Endothelial cell of umbilical vein (primary cell): ENCODE measurements around the gene RRP1B. TPM values are rescaled to one million over a fixed set of nuclear protein-coding genes. Genes with fewer than 3 reads are reported as not detected.

Experiments
- BruUV-seq: library from RNA; stranded (reverse); fragments of 400-500 nt; replicated peaks from 2 replicates; lab custom pipeline; 2021; lab: Mats Ljungman, UMichigan
- CTCF ChIA-PET: fragments of 300-600, 350-600 bp; sonication (Branson Sonifier 250); formaldehyde crosslinking; loops from one replicate; lab custom pipeline; 2021; ENCODE audit warnings: antibody characterized with exemption, inconsistent platforms; lab: Charles Lee
- POLR2A ChIA-PET: fragments of 300-600, 350-600 bp; sonication (Branson Sonifier 250); formaldehyde crosslinking; loops from one replicate; lab custom pipeline; 2021; ENCODE audit warnings: antibody characterized with exemption, inconsistent platforms; lab: Charles Lee
- DNase-seq: peaks from one replicate; pipeline ENCODE4 v3.0.0-alpha.2; 2011; ENCODE audit warnings: low read depth, low spot score
- FAIRE-seq: peaks from 2 replicates; lab custom pipeline; 2011; peaks lifted over from hg19 to GRCh38; lab: Jason Lieb, UNC
- H2AFZ ChIP-seq: 2 replicates; pipeline ENCODE4 v1.6.0; 2012; ENCODE audit warnings: low read depth, low read length, control low read depth, inconsistent platforms
- H3K27ac ChIP-seq: 2 replicates; pipeline ENCODE4 v1.5.1; 2011; ENCODE audit warnings: low read depth, mild to moderate bottlenecking, control low read depth, low read length, moderate library complexity; ENCODE audit not compliant: insufficient read depth
- H3K27me3 ChIP-seq, 2 experiments: 2 replicates each; pipeline versions ENCODE4 v1.6.0 to v1.6.1; 2011; ENCODE audit warnings: low read length in 2 of 2, mixed read lengths in 1 of 2; ENCODE audit not compliant: control insufficient read depth in 2 of 2, insufficient read depth in 2 of 2
- H3K36me3 ChIP-seq, 2 experiments: 2 replicates in 1 of 2; 3 replicates in 1 of 2; pipeline ENCODE4 v1.5.1; 2011; ENCODE audit warnings: low read length in 2 of 2, mild to moderate bottlenecking in 1 of 2, moderate library complexity in 1 of 2; ENCODE audit not compliant: control insufficient read depth in 2 of 2, insufficient read depth in 2 of 2; ENCODE audit errors: extremely low read depth in 1 of 2
- H3K4me1 ChIP-seq: 3 replicates; pipeline ENCODE4 v1.5.1; 2011; ENCODE audit warnings: mild to moderate bottlenecking, low read length; ENCODE audit not compliant: control insufficient read depth, insufficient read depth; ENCODE audit errors: extremely low read depth
- H3K4me2 ChIP-seq: 2 replicates; pipeline ENCODE4 v1.6.1; 2011; ENCODE audit warnings: low read length, control low read depth, mixed read lengths; ENCODE audit not compliant: insufficient read depth
- H3K4me3 ChIP-seq, 3 experiments: fragments of 200-600 bp in 1 of 3; sonication (generic), shearing (Covaris generic) in 1 of 3; replicated peaks in 1 of 3; 2 replicates each; pipeline ENCODE4 v1.5.1; 2011 to 2016; ENCODE audit warnings: control low read depth in 3 of 3, low read length in 3 of 3, mild to moderate bottlenecking in 2 of 3, inconsistent platforms in 1 of 3, low read depth in 1 of 3, moderate library complexity in 1 of 3; ENCODE audit not compliant: insufficient read depth in 1 of 3
- H3K79me2 ChIP-seq: 2 replicates; pipeline ENCODE4 v1.6.0; 2012; ENCODE audit warnings: low read length, inconsistent platforms; ENCODE audit not compliant: control insufficient read depth, insufficient read depth
- H3K9ac ChIP-seq: replicated peaks from 2 replicates; pipeline ENCODE3; 2011; ENCODE audit warnings: low read length, control low read depth; ENCODE audit not compliant: insufficient read depth; ENCODE audit errors: extremely low read depth
- H3K9me1 ChIP-seq: replicated peaks from 3 replicates; pipeline ENCODE4 v1.6.0; 2011; ENCODE audit warnings: mild to moderate bottlenecking, low read length; ENCODE audit not compliant: control insufficient read depth, insufficient read depth; ENCODE audit errors: extremely low read depth
- H3K9me3 ChIP-seq: replicated peaks from 2 replicates; pipeline ENCODE4 v1.5.1; 2012; ENCODE audit warnings: low read length, inconsistent platforms; ENCODE audit not compliant: control insufficient read depth, insufficient read depth
- H4K20me1 ChIP-seq: replicated peaks from 2 replicates; pipeline ENCODE3; 2011; ENCODE audit warnings: mild to moderate bottlenecking, low read length; ENCODE audit not compliant: control insufficient read depth, insufficient read depth; ENCODE audit errors: extremely low read depth
- CTCF ChIP-seq, 2 donors: IDR thresholded peaks; 1 replicate in 1 of 2; 2 replicates in 1 of 2; pipeline ENCODE4 v1.5.1; 2011; ENCODE audit warnings: low read length in 2 of 2, mild to moderate bottlenecking in 2 of 2, moderate library complexity in 2 of 2, control low read depth in 1 of 2, inconsistent platforms in 1 of 2, low read depth in 1 of 2; ENCODE audit not compliant: insufficient read depth in 1 of 2; ENCODE audit errors: extremely low read depth in 1 of 2
- EZH2 ChIP-seq: IDR thresholded peaks from 2 replicates; pipeline ENCODE4 v1.6.1; 2012; ENCODE audit warnings: borderline replicate concordance, low read depth, mild to moderate bottlenecking, moderate library complexity, low read length, inconsistent platforms; ENCODE audit not compliant: severe bottlenecking
- GATA2 ChIP-seq: IDR thresholded peaks from 2 replicates; pipeline ENCODE4 v1.7.0; 2011; ENCODE audit warnings: low read depth, mild to moderate bottlenecking, moderate library complexity, mixed read lengths, low read length; ENCODE audit not compliant: insufficient read length, insufficient read depth
- JUN ChIP-seq: IDR thresholded peaks from 2 replicates; pipeline ENCODE4 v1.6.1; 2011; ENCODE audit warnings: borderline replicate concordance, low read depth; ENCODE audit not compliant: insufficient read length, insufficient read depth
- MAX ChIP-seq: IDR thresholded peaks from 2 replicates; pipeline ENCODE4 v1.6.1; 2011; ENCODE audit not compliant: insufficient read depth, insufficient read length
- MYC ChIP-seq: IDR thresholded peaks from one replicate; pipeline ENCODE4 v1.6.1; 2011; ENCODE audit warnings: mild to moderate bottlenecking, low read depth, low read length
- POLR2A ChIP-seq: IDR thresholded peaks from 2 replicates; pipeline ENCODE4 v1.6.1; 2012; ENCODE audit warnings: low read depth, mild to moderate bottlenecking, control low read depth, low read length
- dilution Hi-C: fragments of 300-500 bp; cut with MboI; formaldehyde crosslinking; loops from one replicate; pipeline ENCODE4 v1.15.0; 2019; ENCODE audit warnings: low sequenced_read_pairs; ENCODE audit not compliant: extremely low pct_ligation_motif_present
- intact Hi-C: fragments of 100-400 bp; cut with micrococcal nuclease; formaldehyde crosslinking; loops from one replicate; pipeline ENCODE4 v1.10.0; 2022
- polyA plus RNA-seq, 4 experiments: library from polyadenylated mRNA; depleted of rRNA in 3 of 4; stranded (reverse) in 3 of 4; unstranded in 1 of 4; fragments of >200 nt; gene quantifications; 2 replicates each; pipeline versions ENCODE4 v1.2.1 to v1.2.3, GENCODE V29; 2011 to 2012; ENCODE audit warnings: missing spikeins in 1 of 4
- total RNA-seq: library from RNA; stranded (reverse); gene quantifications from 2 replicates; pipeline ENCODE4 v1.2.3, GENCODE V29; 2021

The RRP1B gene
- total and polyA plus RNA-seq, 2 donors (not counting 3 experiments of a cell fraction or from before 2014, with no cell fraction given), result 13.0 to 39.9 TPM

GRCh38 chr21:43626390-43626789, 33.0 kb upstream of the RRP1B start:
- intact Hi-C loops, result no loop called here
- dilution Hi-C loops, result no loop called here
- no peak overlapping the region for H2AFZ ChIP-seq
- FAIRE-seq, result peak; percentile 18
- H3K9me3 ChIP-seq, result no peaks in the 10 kb centered on the region
- no peak for TF ChIP-seq JUN
- TF ChIP-seq MYC, result no peak
- TF ChIP-seq GATA2, result no peak
- TF ChIP-seq EZH2, result no peak
- TF ChIP-seq MAX, result no peak
- TF ChIP-seq POLR2A, result no peak
- TF ChIP-seq CTCF (IDR thresholded peaks at IDR 0.05; ENCODE audit: extremely low read depth in 1 of 2, insufficient read depth in 1 of 2, low read depth in 1 of 2, low read length in 2 of 2), result no peak
- peaks cover 0 to 23% of the 10 kb centered on the region in 2 experiments for H3K27me3 ChIP-seq
- H3K79me2 ChIP-seq, result no peaks in the 10 kb centered on the region
- no peak overlapping the region for H3K27ac ChIP-seq
- no peaks in the 10 kb centered on the region for H3K9me1 ChIP-seq
- H3K36me3 ChIP-seq, result no peaks in the 10 kb centered on the region
- POLR2A ChIA-PET, result no interaction called here
- no peaks in the 10 kb centered on the region for H3K4me1 ChIP-seq
- no TSS peak for BruUV-seq
- no peak overlapping the region for H3K9ac ChIP-seq
- no peak for DNase-seq
- H3K4me2 ChIP-seq, result no peak overlapping the region
- H4K20me1 ChIP-seq, result no peaks in the 10 kb centered on the region
- CTCF ChIA-PET, result interaction anchor here (1.3 to 2.3 kb wide), 2 partner anchors 16 to 19 kb away, joined by 3 to 7 read pairs; no protein-coding TSS in a partner anchor
- no peak overlapping the region for H3K4me3 ChIP-seq
